Activated T-cell treated with anti-CD3 and anti-CD28 coated beads for 48 hours (primary cell): ENCODE data around the gene CDC42BPA.
"Not testable (repeated sequence)": the region's sequence is repeated elsewhere in the genome, so short reads cannot be mapped to it uniquely, and the experiment has no call there.

Source experiments
- DNase-seq: peaks from one replicate; pipeline ENCODE4 v3.0.0-alpha.2; 2020; ENCODE audit warnings: low read depth

The CDC42BPA gene

GRCh38 chr1:227306689-227307088 lies 11.6 kb downstream of the CDC42BPA start:
- DNase-seq, result no peak

GRCh38 chr1:227305894-227306626 lies 12.2 kb downstream of the CDC42BPA start:
- DNase-seq, result no peak

DNA sequence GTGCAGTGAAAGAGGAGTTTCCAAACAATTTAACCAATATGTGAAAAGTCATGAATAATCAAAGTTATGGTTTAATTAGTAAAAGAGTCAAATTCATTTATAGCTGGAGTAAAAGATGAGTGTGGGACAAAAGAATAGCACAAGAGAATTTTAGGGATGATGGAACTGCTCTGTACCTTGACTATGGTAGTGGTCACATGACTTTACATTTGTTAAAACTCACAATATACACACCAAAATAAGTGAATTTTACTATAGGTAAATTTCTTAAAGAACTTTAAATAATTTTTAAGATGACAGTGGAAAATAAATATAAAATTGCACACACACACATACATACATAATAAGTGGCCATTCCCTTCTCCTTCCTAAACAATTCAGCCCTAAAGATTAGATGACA lies 13.6 kb downstream of the CDC42BPA start:
- DNase-seq, result no peak

DNA sequence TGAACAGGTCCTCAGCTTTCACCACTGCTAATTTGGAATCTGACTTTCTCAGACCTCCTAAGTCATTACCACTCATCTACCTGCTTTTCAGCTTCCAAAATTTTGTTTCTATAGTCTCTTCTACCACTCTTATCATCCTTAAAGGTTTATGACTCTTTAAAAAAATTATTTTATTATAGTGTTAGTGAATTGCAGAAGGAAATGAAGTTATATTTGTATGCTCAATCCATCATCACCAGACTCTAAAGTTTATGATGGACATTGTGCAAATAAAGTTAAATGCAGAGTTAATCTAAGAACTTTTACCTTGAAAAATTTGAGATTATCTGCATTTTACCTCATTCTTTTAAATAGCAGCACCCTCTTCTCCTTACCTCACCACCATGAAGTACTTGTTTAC lies 14.6 kb downstream of the CDC42BPA start:
- no peak for DNase-seq

- no peak for DNase-seq
These were observed 17.6 kb downstream of the CDC42BPA start for GRCh38 chr1:227300682-227301081.

- DNase-seq, result no peak
These were observed 18.6 kb downstream of the CDC42BPA start for GRCh38 chr1:227299688-227300087.

DNA sequence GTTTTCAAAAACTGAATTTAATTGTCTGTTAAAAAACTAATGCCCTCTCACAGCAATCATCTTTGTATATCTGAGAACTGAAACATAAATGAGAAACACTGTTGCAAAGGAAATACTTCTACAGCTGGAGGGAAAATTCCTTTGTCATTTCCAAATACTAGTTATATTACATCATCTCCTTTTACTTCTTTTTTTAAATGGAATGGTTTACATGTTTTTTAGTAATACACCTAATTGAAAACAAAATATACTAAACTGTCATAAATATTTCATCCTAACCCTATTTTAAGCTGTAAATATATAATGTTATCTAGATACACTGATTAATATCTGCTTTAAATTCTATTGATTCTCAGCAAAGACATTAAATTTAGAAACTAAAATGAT lies 19.1 kb downstream of the CDC42BPA start:
- no peak for DNase-seq

- no peak for DNase-seq
These were observed 19.6 kb downstream of the CDC42BPA start for GRCh38 chr1:227298512-227299240.

DNA sequence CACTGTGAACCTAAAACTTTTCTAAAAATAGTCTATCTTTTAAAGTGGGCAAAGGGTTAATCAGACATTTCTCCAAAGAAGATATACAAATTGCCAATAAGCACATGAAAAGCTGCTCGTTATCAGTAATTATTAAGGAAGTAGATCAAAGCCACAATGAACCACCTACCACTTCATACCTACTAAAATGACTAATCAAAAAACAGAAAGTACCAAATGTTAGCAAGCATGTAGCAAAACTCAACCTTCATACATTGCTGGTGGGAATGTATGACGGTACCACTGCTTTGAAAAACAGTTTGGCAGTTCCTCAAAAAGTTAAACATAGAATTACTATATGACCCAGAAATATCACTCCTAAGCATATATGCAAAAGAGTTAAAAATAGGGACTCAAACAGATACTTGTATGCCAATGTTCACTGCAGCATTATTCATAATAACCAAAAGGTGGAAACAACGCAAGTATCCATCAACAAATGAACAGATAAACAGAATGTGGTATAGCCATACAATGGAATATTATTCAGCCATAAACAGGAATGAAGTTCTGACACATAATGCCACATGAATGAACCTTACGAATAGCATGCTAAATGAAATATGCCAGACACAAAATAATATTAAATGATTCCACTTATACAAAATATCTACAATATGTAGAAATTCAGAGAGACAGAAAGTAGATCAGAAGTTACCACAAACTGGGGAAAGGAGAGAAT lies 21.1 kb downstream of the CDC42BPA start:
- no peak for DNase-seq

GRCh38 chr1:227295609-227296008 lies 22.7 kb downstream of the CDC42BPA start:
- no peak for DNase-seq

DNA sequence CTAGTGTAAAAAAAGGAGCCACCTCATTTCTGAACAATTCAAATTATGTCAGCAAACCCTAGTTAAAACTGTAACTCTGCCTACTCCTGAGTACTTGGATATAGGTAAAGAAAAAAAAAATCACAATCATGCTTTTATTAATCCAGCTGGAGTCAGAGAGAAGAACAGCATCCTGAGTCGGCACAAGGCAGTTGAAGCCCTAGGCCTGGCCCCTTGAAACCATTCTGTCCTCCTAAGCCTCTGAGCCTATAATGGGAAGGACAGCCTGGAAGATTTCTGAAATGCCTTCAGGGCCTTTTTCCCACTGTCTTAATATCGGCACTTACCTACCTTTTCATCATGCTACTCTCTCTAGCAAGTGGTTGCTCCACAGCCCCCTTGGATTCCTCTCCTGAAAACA lies 32.5 kb downstream of the CDC42BPA start:
- DNase-seq, result no peak

GRCh38 chr1:227281371-227281770 lies 36.9 kb downstream of the CDC42BPA start:
- no peak for DNase-seq

DNA sequence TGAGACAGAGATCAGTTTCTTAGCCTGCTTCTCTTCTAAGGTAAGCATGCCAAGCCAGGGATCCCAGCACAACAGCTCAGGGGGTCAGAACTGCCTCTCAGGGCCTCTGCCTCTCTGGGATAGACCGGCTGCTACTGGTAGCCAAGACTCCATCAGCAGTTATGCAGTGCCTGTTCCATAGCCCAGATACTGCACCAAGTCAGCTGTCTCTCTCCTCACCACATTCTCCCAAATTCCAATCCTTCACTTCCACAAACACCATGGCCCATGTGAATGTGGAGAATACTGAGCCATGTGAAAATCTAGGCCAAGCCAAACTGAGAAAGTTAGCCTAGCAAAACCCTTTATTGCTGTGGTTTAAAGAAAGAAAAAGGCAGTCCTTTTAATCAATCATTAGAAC lies 37.5 kb downstream of the CDC42BPA start:
- no peak for DNase-seq

- DNase-seq, result not testable (repeated sequence)
These were observed 42.1 kb downstream of the CDC42BPA start for GRCh38 chr1:227276156-227276693.

DNA sequence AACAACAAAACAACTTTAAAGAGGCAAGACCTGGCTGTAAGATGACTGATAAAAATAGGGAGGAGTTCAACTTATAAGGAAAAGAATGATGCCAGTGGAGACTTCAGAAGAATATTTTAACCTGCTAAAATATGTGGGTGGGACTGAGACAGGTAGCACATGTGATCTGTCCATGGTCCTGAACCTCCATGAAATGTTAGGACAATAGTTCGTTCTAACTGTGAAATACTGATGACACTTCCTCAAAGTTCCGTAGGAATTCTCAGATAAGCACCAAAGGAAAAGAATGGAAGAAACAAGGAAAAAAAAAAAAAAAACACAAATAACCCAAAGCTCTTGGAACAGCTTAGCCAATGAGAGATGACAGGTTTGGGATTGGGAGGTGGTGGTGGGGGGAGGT lies 44.7 kb downstream of the CDC42BPA start:
- no peak for DNase-seq

DNA sequence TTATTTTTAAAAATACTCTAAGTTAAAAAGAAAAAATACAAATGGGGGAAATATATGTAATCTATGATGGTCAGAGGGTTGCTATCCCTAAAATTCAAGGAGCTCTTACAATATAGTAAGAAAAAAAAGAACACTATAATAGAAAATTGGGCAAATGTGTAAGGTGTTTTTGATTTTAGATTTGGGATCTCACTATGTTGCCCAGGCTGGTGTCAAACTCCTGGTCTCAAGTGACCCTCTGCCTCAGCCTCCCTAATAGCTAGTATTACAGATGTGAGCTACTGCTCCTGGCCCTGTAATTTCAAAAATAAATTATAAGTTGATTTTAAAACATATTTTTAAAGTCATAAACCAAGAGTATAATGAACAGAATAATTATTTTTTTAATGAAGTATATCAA lies 45.9 kb downstream of the CDC42BPA start:
- DNase-seq, result no peak

GRCh38 chr1:227270554-227270953 lies 47.7 kb downstream of the CDC42BPA start:
- no peak for DNase-seq

DNA sequence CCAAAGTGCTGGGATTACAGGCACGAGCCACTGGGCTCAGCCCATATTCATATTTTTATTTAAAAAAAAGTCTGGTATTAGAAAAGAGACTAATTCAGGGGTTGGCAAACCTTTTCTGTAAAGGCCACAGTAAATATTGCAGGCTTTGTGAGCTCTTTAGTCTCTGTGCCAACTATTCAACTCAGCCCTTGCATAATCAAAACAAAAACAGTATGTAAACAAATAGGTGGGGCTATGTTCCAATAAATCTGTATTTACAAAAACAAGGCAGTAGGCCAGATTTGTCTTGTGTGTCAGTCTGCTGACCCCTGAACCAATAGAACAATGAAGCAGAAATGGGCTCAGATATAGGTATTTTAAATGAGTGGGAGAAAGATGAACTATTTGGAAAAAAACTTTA lies 49.3 kb downstream of the CDC42BPA start:
- DNase-seq, result no peak

DNA sequence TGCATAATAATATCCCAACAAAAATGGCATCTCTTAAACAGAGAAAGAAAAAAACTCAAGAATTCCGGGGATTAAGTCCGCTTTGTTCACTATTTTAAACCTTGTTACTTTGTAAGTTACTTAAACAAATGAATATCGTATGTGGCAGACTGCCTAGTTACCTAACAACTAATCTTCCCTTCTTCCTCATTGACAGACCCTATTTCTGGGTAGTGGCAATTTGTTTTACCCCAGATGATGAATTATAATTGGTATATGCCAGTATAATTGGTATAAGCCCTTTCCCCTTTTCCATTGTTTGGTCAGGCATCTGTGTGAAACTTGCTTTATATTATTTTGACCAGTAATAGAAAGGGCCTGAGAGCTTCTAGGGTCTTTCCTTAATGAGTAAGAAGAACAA lies 52.4 kb downstream of the CDC42BPA start:
- no peak for DNase-seq

GRCh38 chr1:227263869-227264268 lies 54.4 kb downstream of the CDC42BPA start:
- DNase-seq, result no peak

- no peak for DNase-seq
These were observed 56.8 kb downstream of the CDC42BPA start for GRCh38 chr1:227261501-227261900.

DNA sequence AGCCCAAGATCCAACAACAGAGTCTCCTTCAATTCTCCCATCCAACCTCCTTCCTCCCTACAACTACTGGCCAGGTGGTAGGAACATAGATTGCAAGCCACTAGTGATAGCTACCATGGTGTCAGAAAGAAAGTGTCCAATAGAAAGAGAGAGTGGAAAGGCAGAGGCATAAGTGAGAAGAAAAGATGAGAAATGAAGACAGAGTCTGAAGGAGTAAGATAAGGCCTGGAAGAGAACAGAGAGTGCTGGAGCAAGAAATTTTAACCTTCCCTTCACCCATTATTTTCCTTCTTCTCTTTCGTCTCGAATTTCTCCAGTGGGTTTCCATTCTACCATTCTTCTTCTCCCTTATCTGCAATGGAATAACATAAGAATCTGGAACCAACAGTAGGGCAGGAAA lies 57.9 kb downstream of the CDC42BPA start:
- no peak for DNase-seq

GRCh38 chr1:227257964-227258363 lies 60.3 kb downstream of the CDC42BPA start:
- DNase-seq, result no peak
